Vagina (tissue), 2 donors: Measurements from ENCODE around the gene SIRPB1.

Experiments used
- POLR2A ChIP-seq, 2 donors: fragments of 450-650 bp; IDR thresholded peaks; one replicate each; pipeline ENCODE4 v1.6.1; 2017; ENCODE audit warnings: antibody characterized with exemption in 2 of 2, mild to moderate bottlenecking in 2 of 2, moderate library complexity in 2 of 2
- TF ChIP-seq, protein P1 (sequence below), 3 experiments: fragments of 450-650 bp in 2 of 3; fragments of 200-600 bp in 1 of 3; sonication (generic) in 1 of 3; IDR thresholded peaks; one replicate each; pipeline ENCODE4 v1.5.1; 2017 to 2019; ENCODE audit warnings: antibody characterized with exemption in 3 of 3, mild to moderate bottlenecking in 2 of 3, moderate library complexity in 2 of 3

- TF ChIP-seq, protein P1, sequence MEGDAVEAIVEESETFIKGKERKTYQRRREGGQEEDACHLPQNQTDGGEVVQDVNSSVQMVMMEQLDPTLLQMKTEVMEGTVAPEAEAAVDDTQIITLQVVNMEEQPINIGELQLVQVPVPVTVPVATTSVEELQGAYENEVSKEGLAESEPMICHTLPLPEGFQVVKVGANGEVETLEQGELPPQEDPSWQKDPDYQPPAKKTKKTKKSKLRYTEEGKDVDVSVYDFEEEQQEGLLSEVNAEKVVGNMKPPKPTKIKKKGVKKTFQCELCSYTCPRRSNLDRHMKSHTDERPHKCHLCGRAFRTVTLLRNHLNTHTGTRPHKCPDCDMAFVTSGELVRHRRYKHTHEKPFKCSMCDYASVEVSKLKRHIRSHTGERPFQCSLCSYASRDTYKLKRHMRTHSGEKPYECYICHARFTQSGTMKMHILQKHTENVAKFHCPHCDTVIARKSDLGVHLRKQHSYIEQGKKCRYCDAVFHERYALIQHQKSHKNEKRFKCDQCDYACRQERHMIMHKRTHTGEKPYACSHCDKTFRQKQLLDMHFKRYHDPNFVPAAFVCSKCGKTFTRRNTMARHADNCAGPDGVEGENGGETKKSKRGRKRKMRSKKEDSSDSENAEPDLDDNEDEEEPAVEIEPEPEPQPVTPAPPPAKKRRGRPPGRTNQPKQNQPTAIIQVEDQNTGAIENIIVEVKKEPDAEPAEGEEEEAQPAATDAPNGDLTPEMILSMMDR (IDR thresholded peaks at IDR 0.05), result no peak
- TF ChIP-seq POLR2A (IDR thresholded peaks at IDR 0.05), result no peak
These were observed 1.3 kb downstream of the SIRPB1 start for GRCh38 chr20:1618479-1618878.
